ENCODE results near the gene OR2V2. TPM values are rescaled to one million over a fixed set of nuclear protein-coding genes. Genes with fewer than 3 reads are reported as not detected.
"Not testable (repeated sequence)": the region's sequence is repeated elsewhere in the genome, so short reads cannot be mapped to it uniquely, and the experiment has no call there.

Gene OR2V2
- total RNA-seq, 1 experiment from 2014 or later, result not detected

GRCh38 chr5:181104606-181105390 lies 42.6 kb upstream of the OR2V2 start:
- H3K27ac ChIP-seq (ENCODE audit: insufficient read length, low read depth, low read length); H3K9ac ChIP-seq (ENCODE audit: extremely low read depth, insufficient read length, low read length); H3K9me3 ChIP-seq (ENCODE audit: control insufficient read depth, low read depth, low read length); H3K23me2 ChIP-seq (ENCODE audit: insufficient read length, low read depth, low read length, poor library complexity, severe bottlenecking); H4K20me1 ChIP-seq (ENCODE audit: control insufficient read depth, insufficient read depth, insufficient read length); H4K91ac ChIP-seq (ENCODE audit: insufficient read length, low read depth, low read length); H3K9me3 Mint-ChIP-seq; H2BK120ac ChIP-seq (ENCODE audit: low read depth, low read length, poor library complexity, severe bottlenecking); H3T11ph ChIP-seq (ENCODE audit: low read length); H3K18ac ChIP-seq (ENCODE audit: insufficient read length, low read depth, low read length); H3K36me3 Mint-ChIP-seq (ENCODE audit: insufficient read depth in 1 of 3, low read depth in 3 of 3); H3K27me3 ChIP-seq (ENCODE audit: insufficient read depth, low read length); H2BK5ac ChIP-seq (ENCODE audit: insufficient read length, low read length); H3K56ac ChIP-seq (ENCODE audit: insufficient read length, low read depth, low read length); H2BK15ac ChIP-seq (ENCODE audit: low read depth, low read length); H3K4ac ChIP-seq (ENCODE audit: low read depth, low read length); H2BK20ac ChIP-seq (ENCODE audit: low read depth, low read length, poor library complexity, severe bottlenecking); DNase-seq; H2AK5ac ChIP-seq (ENCODE audit: insufficient read length, low read length); H3K79me1 ChIP-seq (ENCODE audit: insufficient read depth, low read depth, low read length, poor library complexity, severe bottlenecking); H3K23ac ChIP-seq (ENCODE audit: insufficient read length, low read depth, low read length); H3K14ac ChIP-seq (ENCODE audit: insufficient read depth, low read length); H2AFZ ChIP-seq (ENCODE audit: low read length); H3K4me1 ChIP-seq (ENCODE audit: insufficient read depth, low read length); H2BK12ac ChIP-seq (ENCODE audit: insufficient read length, low read depth, low read length); H3K27ac Mint-ChIP-seq; H4K5ac ChIP-seq (ENCODE audit: insufficient read length, low read depth, low read length); H3K79me2 ChIP-seq (ENCODE audit: insufficient read depth, low read length); H4K8ac ChIP-seq (replicated peaks; ENCODE audit: insufficient read length, low read depth, low read length): not testable (repeated sequence)
- Mint-ChIP-seq H3K27me3 (ENCODE audit: low read depth) (peaks cover 58% of the 10 kb centered on the region), H3K4me3 (peak overlapping the region; percentile 77 to 90; a peak in 4 of 5 replicates), H3K4me1 (peaks cover 30 to 32% of the 10 kb centered on the region in 2 experiments)
- peak overlapping the region; percentile 58 for H3K4me2 ChIP-seq (ENCODE audit: insufficient read depth, insufficient read length, low read length)
- WGBS (ENCODE audit: extremely low coverage, insufficient read length, low lambda C conversion rate), result no CpG with 5 or more reads among the region's 20 CpGs

Measured in H9 (cell line).